SK-N-SH (cell line): ENCODE measurements around the gene CENPW. TPM values are rescaled to one million over a fixed set of nuclear protein-coding genes. Genes with fewer than 3 reads are reported as not detected.

Experiments
- CTCF ChIA-PET: fragments of 300-600, 350-600 bp; formaldehyde crosslinking; extraction: SDS; loops from one replicate; lab custom pipeline; 2021; lab: Yijun Ruan, JAX
- POLR2A ChIA-PET: fragments of 350-600 bp; sonication (Branson Sonifier 250); formaldehyde crosslinking; extraction: SDS; loops from one replicate; lab custom pipeline; 2020; ENCODE audit warnings: antibody characterized with exemption, inconsistent platforms; lab: Yijun Ruan, JAX
- DNase-seq: peaks from one replicate; pipeline ENCODE4 v3.0.0; 2012
- H2AFZ ChIP-seq: fragments of 200-600 bp; sonication (generic); 2 replicates; pipeline ENCODE4 v1.8.1; 2016; ENCODE audit warnings: antibody characterized with exemption, mild to moderate bottlenecking, low read depth
- H3F3A ChIP-seq: fragments of 200-600 bp; sonication (generic); replicated peaks from 2 replicates; pipeline ENCODE3; 2016; ENCODE audit warnings: antibody characterized with exemption, mild to moderate bottlenecking; ENCODE audit not compliant: insufficient read depth
- H3K27ac ChIP-seq, 2 experiments: fragments of 200-500 bp in 1 of 2; fragments of 200-600 bp in 1 of 2; sonication (Bioruptor generic) in 1 of 2; sonication (generic), shearing (Covaris generic) in 1 of 2; 2 replicates each; pipeline versions ENCODE4 v1.5.1 to v1.6.1; 2014 to 2016; ENCODE audit warnings: low read depth in 2 of 2, inconsistent platforms in 1 of 2, low read length in 1 of 2, mild to moderate bottlenecking in 1 of 2, mixed read lengths in 1 of 2
- H3K27me3 ChIP-seq: fragments of 200-600 bp; sonication (generic), shearing (Covaris generic); 2 replicates; pipeline ENCODE4 v1.6.1; 2016; ENCODE audit warnings: mixed run types; ENCODE audit not compliant: insufficient read depth
- H3K36me3 ChIP-seq, 2 experiments: fragments of 200-500 bp in 1 of 2; fragments of 200-600 bp in 1 of 2; sonication (Bioruptor generic) in 1 of 2; sonication (generic) in 1 of 2; replicated peaks in 1 of 2; 2 replicates each; pipeline versions ENCODE3 to v1.5.1; 2014 to 2016; ENCODE audit warnings: low read length in 1 of 2, mild to moderate bottlenecking in 1 of 2; ENCODE audit not compliant: insufficient read depth in 2 of 2, control insufficient read depth in 1 of 2
- H3K4me1 ChIP-seq, 2 experiments: fragments of 200-500 bp in 1 of 2; fragments of 200-600 bp in 1 of 2; sonication (Bioruptor generic) in 1 of 2; sonication (generic), shearing (Covaris generic) in 1 of 2; 2 replicates each; pipeline versions ENCODE4 v1.5.1 to v1.6.1; 2014 to 2016; ENCODE audit warnings: low read depth in 1 of 2, low read length in 1 of 2, mixed run types in 1 of 2; ENCODE audit not compliant: insufficient read depth in 2 of 2, control insufficient read depth in 1 of 2
- H3K4me2 ChIP-seq: fragments of 200-600 bp; sonication (generic), shearing (Covaris generic); 2 replicates; pipeline ENCODE4 v1.6.1; 2017; ENCODE audit warnings: mixed run types
- H3K4me3 ChIP-seq, 2 experiments: fragments of 200-500 bp in 1 of 2; fragments of 200-600 bp in 1 of 2; sonication (Bioruptor generic) in 1 of 2; sonication (generic), shearing (Covaris generic) in 1 of 2; 2 replicates each; pipeline versions ENCODE4 v1.5.1 to v1.8.1; 2014 to 2016; ENCODE audit warnings: low read depth in 2 of 2, inconsistent platforms in 1 of 2, low read length in 1 of 2, mild to moderate bottlenecking in 1 of 2, mixed read lengths in 1 of 2, moderate library complexity in 1 of 2
- H3K79me2 ChIP-seq: fragments of 200-600 bp; sonication (generic); 2 replicates; pipeline ENCODE4 v1.8.1; 2017; ENCODE audit warnings: mild to moderate bottlenecking; ENCODE audit not compliant: insufficient read depth
- H3K9ac ChIP-seq: fragments of 200-600 bp; sonication (generic); 2 replicates; pipeline ENCODE4 v1.6.1; 2017; ENCODE audit warnings: mixed run types
- H3K9me2 ChIP-seq: fragments of 200-600 bp; sonication (generic); 2 replicates; pipeline ENCODE4 v1.6.1; 2017; ENCODE audit warnings: mixed run types
- H3K9me3 ChIP-seq: fragments of 200-600 bp; sonication (generic); 2 replicates; pipeline ENCODE4 v1.6.1; 2017; ENCODE audit warnings: mixed run types, mild to moderate bottlenecking, moderate library complexity
- H4K20me1 ChIP-seq: fragments of 200-600 bp; sonication (generic); 2 replicates; pipeline ENCODE4 v1.6.1; 2017; ENCODE audit warnings: mild to moderate bottlenecking, mixed run types; ENCODE audit not compliant: insufficient read depth
- CHD2 ChIP-seq: fragments of 150-350 bp; IDR thresholded peaks from 2 replicates; pipeline ENCODE4 v1.6.1; 2018; ENCODE audit warnings: low read length; ENCODE audit not compliant: partially characterized antibody
- ELF1 ChIP-seq: IDR thresholded peaks from 2 replicates; pipeline ENCODE4 v1.4.0; 2012
- EZH2phosphoT487 ChIP-seq: fragments of 200-600 bp; sonication (generic); IDR thresholded peaks from 2 replicates; pipeline ENCODE4 v1.6.1; 2017; ENCODE audit warnings: low read depth, mixed run types, mild to moderate bottlenecking, antibody characterized with exemption, moderate library complexity, borderline replicate concordance
- FOSL2 ChIP-seq: IDR thresholded peaks from 2 replicates; pipeline ENCODE4 v1.4.0; 2012; ENCODE audit warnings: low read depth, mild to moderate bottlenecking, moderate library complexity, borderline replicate concordance
- FOXJ3 ChIP-seq: sonication (generic); formaldehyde crosslinking; IDR thresholded peaks from 2 replicates; pipeline ENCODE4 v1.5.1; 2020; ENCODE audit warnings: mild to moderate bottlenecking, missing genetic modification reagents
- FOXM1 ChIP-seq: IDR thresholded peaks from 2 replicates; pipeline ENCODE4 v1.4.0; 2012; ENCODE audit warnings: low read depth, mild to moderate bottlenecking
- GABPA ChIP-seq: IDR thresholded peaks from 2 replicates; pipeline ENCODE4 v1.4.0; 2012; ENCODE audit warnings: low read depth, mild to moderate bottlenecking
- MEF2A ChIP-seq: IDR thresholded peaks from 2 replicates; pipeline ENCODE4 v1.4.0; 2012; ENCODE audit warnings: low read depth, borderline replicate concordance
- NRF1 ChIP-seq: IDR thresholded peaks from 2 replicates; pipeline ENCODE4 v1.6.1; 2012; ENCODE audit warnings: low read depth, mild to moderate bottlenecking, low read length
- POLR2AphosphoS5 ChIP-seq: IDR thresholded peaks from 2 replicates; pipeline ENCODE4 v1.6.1; 2012; ENCODE audit warnings: low read depth, low read length
- RAD21 ChIP-seq: IDR thresholded peaks from 2 replicates; pipeline ENCODE4 v1.6.1; 2012; ENCODE audit warnings: mild to moderate bottlenecking, low read length
- SIN3A ChIP-seq: IDR thresholded peaks from 2 replicates; pipeline ENCODE4 v1.6.1; 2012; ENCODE audit warnings: low read depth, mild to moderate bottlenecking, low read length, moderate library complexity, borderline replicate concordance
- SMC3 ChIP-seq: IDR thresholded peaks from 2 replicates; pipeline ENCODE4 v1.6.1; 2012; ENCODE audit warnings: low read depth, low read length, improper control_type of control experiment
- TAF1 ChIP-seq: IDR thresholded peaks from 2 replicates; pipeline ENCODE4 v1.6.1; 2012; ENCODE audit warnings: low read depth, mild to moderate bottlenecking, low read length, moderate library complexity, borderline replicate concordance
- TEAD4 ChIP-seq: IDR thresholded peaks from 2 replicates; pipeline ENCODE4 v1.4.0; 2012; ENCODE audit warnings: mild to moderate bottlenecking, borderline replicate concordance; ENCODE audit not compliant: insufficient read depth
- YY1 ChIP-seq: IDR thresholded peaks from 2 replicates; pipeline ENCODE4 v1.4.0; 2012; ENCODE audit warnings: low read depth, mild to moderate bottlenecking
- WGBS: methylation state at CpG from one replicate; pipeline ENCODE4 v1.1.6; 2017; ENCODE audit warnings: low lambda C conversion rate; 5-methylcytosine and 5-hydroxymethylcytosine counted together
- polyA plus RNA-seq, 3 experiments: library from polyadenylated mRNA; depleted of rRNA; stranded (reverse); fragments of >200 nt; gene quantifications; 2 replicates each; pipeline ENCODE4 v1.2.3, GENCODE V29; 2012
- TF ChIP-seq, protein P1 (sequence below): IDR thresholded peaks from 2 replicates; pipeline ENCODE4 v1.4.0; 2012; ENCODE audit warnings: low read depth, borderline replicate concordance
- TF ChIP-seq, protein P2 (sequence below): IDR thresholded peaks from 2 replicates; pipeline ENCODE4 v1.6.1; 2012; ENCODE audit warnings: mild to moderate bottlenecking, low read depth, low read length, moderate library complexity
- TF ChIP-seq, protein P3 (sequence below): fragments of 150-350 bp; IDR thresholded peaks from 2 replicates; pipeline ENCODE4 v1.6.1; 2016; ENCODE audit warnings: mild to moderate bottlenecking, low read depth, low read length

The CENPW gene
- polyA plus RNA-seq, 1 of the 3 experiments (the other 2 are of a cell fraction) = 10.9 TPM

DNA sequence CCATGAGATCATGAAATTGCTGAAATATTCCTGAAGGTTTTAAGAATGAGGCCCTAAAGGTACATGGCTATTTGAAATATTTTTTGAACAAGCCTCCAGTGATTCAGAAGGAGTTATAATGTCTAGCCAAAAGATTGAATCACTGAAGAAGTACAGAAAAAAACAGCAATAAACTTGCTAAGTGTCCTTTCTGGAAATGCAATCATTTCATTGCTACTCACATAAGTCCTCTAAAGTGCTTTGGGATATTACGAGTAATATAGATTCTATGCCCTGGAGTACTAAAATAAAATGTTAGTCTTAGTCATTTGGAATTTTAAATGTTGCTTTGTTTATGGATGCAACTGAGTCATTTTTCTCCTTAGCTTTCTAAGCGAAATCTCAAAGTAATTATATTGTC, 32.7 kb downstream of the CENPW start:
- H3K27me3 ChIP-seq = no peaks in the 10 kb centered on the region
- TF ChIP-seq GABPA (no peak), TAF1 (no peak), CHD2 (no peak), RAD21 (no peak), SIN3A (no peak)
- TF ChIP-seq, protein P1, sequence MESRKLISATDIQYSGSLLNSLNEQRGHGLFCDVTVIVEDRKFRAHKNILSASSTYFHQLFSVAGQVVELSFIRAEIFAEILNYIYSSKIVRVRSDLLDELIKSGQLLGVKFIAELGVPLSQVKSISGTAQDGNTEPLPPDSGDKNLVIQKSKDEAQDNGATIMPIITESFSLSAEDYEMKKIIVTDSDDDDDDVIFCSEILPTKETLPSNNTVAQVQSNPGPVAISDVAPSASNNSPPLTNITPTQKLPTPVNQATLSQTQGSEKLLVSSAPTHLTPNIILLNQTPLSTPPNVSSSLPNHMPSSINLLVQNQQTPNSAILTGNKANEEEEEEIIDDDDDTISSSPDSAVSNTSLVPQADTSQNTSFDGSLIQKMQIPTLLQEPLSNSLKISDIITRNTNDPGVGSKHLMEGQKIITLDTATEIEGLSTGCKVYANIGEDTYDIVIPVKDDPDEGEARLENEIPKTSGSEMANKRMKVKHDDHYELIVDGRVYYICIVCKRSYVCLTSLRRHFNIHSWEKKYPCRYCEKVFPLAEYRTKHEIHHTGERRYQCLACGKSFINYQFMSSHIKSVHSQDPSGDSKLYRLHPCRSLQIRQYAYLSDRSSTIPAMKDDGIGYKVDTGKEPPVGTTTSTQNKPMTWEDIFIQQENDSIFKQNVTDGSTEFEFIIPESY = no peak
- POLR2A ChIA-PET = no interaction called here
- no peaks in the 10 kb centered on the region for H3K9me3 ChIP-seq
- CTCF ChIA-PET = interaction anchor here (2.1 kb wide), 1 partner anchor 12 kb away, joined by 6 read pairs; no protein-coding TSS in a partner anchor
- no peaks in the 10 kb centered on the region for H3K36me3 ChIP-seq
- no peaks in the 10 kb centered on the region for H4K20me1 ChIP-seq
- H2AFZ ChIP-seq = no peak overlapping the region
- H3K4me3 ChIP-seq = no peak overlapping the region
- H3F3A ChIP-seq = no peaks in the 10 kb centered on the region
- no peaks in the 10 kb centered on the region for H3K79me2 ChIP-seq
- 0 out of 2 replicates have a peak, but pooled peaks cover 4% of the 10 kb centered on the region for H3K9me2 ChIP-seq
- no peak overlapping the region for H3K27ac ChIP-seq
- no peak overlapping the region for H3K4me2 ChIP-seq
- H3K9ac ChIP-seq = no peak overlapping the region
- DNase-seq = no peak
- no peaks in the 10 kb centered on the region for H3K4me1 ChIP-seq
- WGBS = 90% methylated on average over 2 of the region's 2 CpGs

DNA sequence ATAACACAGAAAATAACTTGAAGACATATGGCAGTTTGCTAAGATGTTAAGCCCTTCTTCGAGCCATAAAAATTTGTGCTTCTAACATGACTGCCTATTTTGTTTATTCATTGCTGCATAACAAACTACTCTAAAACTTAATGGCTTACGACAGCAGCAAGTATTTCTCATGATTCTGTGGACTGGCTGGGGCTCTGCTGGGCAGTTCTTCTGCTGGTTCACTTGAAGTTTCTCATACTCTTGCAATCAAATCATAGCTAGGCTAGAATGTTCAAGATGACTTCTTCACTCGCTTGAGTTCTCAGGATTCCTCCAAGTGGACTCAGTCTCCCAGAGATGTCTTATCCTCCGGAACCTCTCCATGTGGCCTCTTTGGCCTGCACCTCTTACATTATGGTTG, 33.4 kb downstream of the CENPW start:
- Histone ChIP-seq H3F3A (no peaks in the 10 kb centered on the region), H3K4me3 (no peak overlapping the region), H3K9me2 (0 out of 2 replicates have a peak, but pooled peaks cover 4% of the 10 kb centered on the region), H3K4me1 (no peaks in the 10 kb centered on the region), H3K9ac (no peak overlapping the region), H4K20me1 (no peaks in the 10 kb centered on the region), H3K4me2 (no peak overlapping the region), H3K27ac (no peak overlapping the region), H3K27me3 (no peaks in the 10 kb centered on the region), H3K36me3 (no peaks in the 10 kb centered on the region), H3K9me3 (no peaks in the 10 kb centered on the region), H3K79me2 (no peaks in the 10 kb centered on the region), H2AFZ (no peak overlapping the region)
- ChIA-PET POLR2A (no interaction called here), CTCF (interaction anchor here (2.1 kb wide), 1 partner anchor 13 kb away, joined by 6 read pairs; no protein-coding TSS in a partner anchor)
- TF ChIP-seq MEF2A (no peak), NRF1 (no peak), YY1 (no peak), SMC3 (no peak), ELF1 (no peak), TEAD4 (no peak), POLR2AphosphoS5 (no peak), FOXM1 (no peak), CHD2 (no peak), FOXJ3 (no peak), EZH2phosphoT487 (no peak), FOSL2 (no peak)
- TF ChIP-seq, protein P2, sequence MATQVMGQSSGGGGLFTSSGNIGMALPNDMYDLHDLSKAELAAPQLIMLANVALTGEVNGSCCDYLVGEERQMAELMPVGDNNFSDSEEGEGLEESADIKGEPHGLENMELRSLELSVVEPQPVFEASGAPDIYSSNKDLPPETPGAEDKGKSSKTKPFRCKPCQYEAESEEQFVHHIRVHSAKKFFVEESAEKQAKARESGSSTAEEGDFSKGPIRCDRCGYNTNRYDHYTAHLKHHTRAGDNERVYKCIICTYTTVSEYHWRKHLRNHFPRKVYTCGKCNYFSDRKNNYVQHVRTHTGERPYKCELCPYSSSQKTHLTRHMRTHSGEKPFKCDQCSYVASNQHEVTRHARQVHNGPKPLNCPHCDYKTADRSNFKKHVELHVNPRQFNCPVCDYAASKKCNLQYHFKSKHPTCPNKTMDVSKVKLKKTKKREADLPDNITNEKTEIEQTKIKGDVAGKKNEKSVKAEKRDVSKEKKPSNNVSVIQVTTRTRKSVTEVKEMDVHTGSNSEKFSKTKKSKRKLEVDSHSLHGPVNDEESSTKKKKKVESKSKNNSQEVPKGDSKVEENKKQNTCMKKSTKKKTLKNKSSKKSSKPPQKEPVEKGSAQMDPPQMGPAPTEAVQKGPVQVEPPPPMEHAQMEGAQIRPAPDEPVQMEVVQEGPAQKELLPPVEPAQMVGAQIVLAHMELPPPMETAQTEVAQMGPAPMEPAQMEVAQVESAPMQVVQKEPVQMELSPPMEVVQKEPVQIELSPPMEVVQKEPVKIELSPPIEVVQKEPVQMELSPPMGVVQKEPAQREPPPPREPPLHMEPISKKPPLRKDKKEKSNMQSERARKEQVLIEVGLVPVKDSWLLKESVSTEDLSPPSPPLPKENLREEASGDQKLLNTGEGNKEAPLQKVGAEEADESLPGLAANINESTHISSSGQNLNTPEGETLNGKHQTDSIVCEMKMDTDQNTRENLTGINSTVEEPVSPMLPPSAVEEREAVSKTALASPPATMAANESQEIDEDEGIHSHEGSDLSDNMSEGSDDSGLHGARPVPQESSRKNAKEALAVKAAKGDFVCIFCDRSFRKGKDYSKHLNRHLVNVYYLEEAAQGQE = no peak
- TF ChIP-seq, protein P3, sequence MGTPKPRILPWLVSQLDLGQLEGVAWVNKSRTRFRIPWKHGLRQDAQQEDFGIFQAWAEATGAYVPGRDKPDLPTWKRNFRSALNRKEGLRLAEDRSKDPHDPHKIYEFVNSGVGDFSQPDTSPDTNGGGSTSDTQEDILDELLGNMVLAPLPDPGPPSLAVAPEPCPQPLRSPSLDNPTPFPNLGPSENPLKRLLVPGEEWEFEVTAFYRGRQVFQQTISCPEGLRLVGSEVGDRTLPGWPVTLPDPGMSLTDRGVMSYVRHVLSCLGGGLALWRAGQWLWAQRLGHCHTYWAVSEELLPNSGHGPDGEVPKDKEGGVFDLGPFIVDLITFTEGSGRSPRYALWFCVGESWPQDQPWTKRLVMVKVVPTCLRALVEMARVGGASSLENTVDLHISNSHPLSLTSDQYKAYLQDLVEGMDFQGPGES = no peak
- TF ChIP-seq, protein P1 = no peak
- WGBS = 88% methylated on average over 4 of the region's 4 CpGs
- DNase-seq = no peak
